ENCODE measurements around the gene TMEM45B.
"Not testable (repeated sequence)": the region's sequence is repeated elsewhere in the genome, so short reads cannot be mapped to it uniquely, and the experiment has no call there.

DNA sequence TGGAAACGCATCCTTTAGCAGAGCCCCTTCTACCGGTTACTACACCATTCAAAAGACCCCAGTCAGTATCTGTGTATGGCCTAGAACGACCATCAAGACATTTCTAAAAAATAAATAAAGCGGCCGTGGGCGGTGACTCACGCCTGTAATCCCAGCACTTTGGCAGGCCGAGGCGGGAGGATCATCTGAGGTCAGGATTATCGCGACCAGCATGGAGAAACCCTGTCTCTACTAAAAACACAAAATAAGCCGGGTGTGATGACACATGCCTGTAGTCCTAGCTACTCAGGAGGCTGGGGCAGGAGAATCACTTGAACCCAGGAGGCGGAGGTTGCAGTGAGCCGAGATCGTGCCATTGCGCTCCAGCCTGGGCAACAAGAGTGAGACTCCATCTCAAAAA lies 53.0 kb downstream of the TMEM45B start:
- TF ChIP-seq, protein P1, sequence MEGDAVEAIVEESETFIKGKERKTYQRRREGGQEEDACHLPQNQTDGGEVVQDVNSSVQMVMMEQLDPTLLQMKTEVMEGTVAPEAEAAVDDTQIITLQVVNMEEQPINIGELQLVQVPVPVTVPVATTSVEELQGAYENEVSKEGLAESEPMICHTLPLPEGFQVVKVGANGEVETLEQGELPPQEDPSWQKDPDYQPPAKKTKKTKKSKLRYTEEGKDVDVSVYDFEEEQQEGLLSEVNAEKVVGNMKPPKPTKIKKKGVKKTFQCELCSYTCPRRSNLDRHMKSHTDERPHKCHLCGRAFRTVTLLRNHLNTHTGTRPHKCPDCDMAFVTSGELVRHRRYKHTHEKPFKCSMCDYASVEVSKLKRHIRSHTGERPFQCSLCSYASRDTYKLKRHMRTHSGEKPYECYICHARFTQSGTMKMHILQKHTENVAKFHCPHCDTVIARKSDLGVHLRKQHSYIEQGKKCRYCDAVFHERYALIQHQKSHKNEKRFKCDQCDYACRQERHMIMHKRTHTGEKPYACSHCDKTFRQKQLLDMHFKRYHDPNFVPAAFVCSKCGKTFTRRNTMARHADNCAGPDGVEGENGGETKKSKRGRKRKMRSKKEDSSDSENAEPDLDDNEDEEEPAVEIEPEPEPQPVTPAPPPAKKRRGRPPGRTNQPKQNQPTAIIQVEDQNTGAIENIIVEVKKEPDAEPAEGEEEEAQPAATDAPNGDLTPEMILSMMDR (IDR thresholded peaks at IDR 0.05): not testable (repeated sequence)
- not testable (repeated sequence) for TF ChIP-seq POLR2AphosphoS5 (IDR thresholded peaks at IDR 0.05; ENCODE audit: insufficient read depth in 1 of 2, low read depth in 1 of 2)
